ENCODE measurements around the gene CYB5R3. TPM values are rescaled to one million over a fixed set of nuclear protein-coding genes. Genes with fewer than 3 reads are reported as not detected.
"Not testable (repeated sequence)": the region's sequence is repeated elsewhere in the genome, so short reads cannot be mapped to it uniquely, and the experiment has no call there.

The CYB5R3 gene
- total RNA-seq, 1 experiment from 2014 or later, result 86.8 TPM

DNA sequence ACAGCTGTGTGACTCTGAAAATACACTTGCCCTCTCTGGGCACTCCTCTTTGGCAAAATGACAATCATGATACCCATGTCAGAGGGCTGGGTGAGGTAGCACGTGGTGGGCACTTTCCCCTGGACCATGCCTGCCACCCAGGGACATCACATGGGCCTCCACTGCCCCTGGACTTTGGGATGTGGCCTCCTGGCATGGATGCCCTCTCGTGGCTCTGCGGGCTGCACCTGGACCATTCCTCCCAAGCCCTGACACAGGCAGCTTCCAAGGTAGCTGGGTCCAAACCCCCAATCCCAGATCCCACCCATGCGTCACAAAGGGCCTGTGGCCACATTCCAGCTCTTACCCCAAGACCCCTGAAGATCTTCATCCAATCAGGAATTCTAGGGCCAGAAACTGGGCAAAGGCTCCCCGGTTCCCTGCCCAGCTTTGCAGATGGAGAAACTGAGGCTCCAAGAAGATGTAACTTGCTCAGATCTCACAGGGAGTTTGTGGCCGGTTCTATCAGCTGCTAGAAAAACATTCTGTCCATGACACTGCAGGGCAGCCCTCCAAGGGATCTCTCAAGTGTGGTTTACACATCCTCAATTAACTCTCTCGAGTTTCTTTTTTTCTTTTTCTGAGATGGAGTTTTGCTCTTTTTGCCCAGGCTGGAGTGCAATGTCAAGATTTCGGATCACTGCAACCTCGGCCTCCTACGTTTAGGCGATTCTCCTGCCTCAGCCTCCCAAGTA, 35.4 kb upstream of the CYB5R3 start:
- H3K36me3 ChIP-seq (replicated peaks; ENCODE audit: control insufficient read depth, insufficient read depth, low read length), result no peaks in the 10 kb centered on the region
- H3K27me3 ChIP-seq (ENCODE audit: control insufficient read depth, insufficient read depth, low read length), result no peaks in the 10 kb centered on the region
- H3K4me3 ChIP-seq (ENCODE audit: insufficient read depth, low read depth, low read length), result no peak overlapping the region
- DNase-seq, result peak; percentile 22

DNA sequence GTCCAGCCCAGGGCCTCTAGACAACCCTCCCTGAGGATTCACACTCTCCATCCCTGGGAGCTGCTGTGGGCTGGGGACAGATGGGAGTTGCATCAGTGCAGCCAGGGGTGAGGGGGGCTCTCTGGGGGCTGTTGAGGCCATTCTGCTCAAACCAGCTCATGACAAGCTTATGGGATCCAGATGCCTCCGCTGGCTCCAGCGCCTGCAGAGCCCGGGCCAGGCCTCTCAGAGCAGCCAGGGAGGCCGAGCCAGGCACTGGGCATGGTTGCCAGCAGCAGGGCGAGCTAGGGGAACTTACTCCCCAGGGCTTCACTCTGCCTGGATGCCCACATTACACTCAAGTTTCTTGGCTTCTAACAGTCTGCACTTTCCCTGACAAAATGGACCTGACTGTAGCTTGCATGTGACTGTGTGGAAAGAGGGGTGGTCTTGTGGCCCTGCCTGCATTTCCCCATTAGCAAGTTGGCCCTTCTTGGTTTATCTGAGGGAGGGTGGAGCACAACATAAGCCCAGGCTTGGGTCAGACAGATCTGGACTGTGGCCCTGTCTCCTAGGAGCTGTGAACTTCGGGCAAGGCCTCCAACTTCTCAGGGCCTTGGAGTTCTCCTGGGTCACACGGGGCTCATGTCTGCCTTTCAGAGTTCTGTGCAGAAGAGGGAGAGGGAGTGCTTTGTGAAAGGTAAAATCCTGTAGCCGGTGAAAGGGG, 34.5 kb upstream of the CYB5R3 start:
- DNase-seq, result no peak
- Histone ChIP-seq H3K36me3 (replicated peaks; ENCODE audit: control insufficient read depth, insufficient read depth, low read length) (no peaks in the 10 kb centered on the region), H3K4me3 (ENCODE audit: insufficient read depth, low read depth, low read length) (no peak overlapping the region), H3K27me3 (ENCODE audit: control insufficient read depth, insufficient read depth, low read length) (no peaks in the 10 kb centered on the region)

GRCh38 chr22:42682113-42682851, 33.1 kb upstream of the CYB5R3 start:
- Histone ChIP-seq H3K36me3 (replicated peaks; ENCODE audit: control insufficient read depth, insufficient read depth, low read length) (no peaks in the 10 kb centered on the region), H3K27me3 (ENCODE audit: control insufficient read depth, insufficient read depth, low read length) (no peaks in the 10 kb centered on the region), H3K4me3 (ENCODE audit: insufficient read depth, low read depth, low read length) (no peak overlapping the region)
- DNase-seq, result peak; percentile 39

GRCh38 chr22:42680648-42681047, 31.5 kb upstream of the CYB5R3 start:
- Histone ChIP-seq H3K36me3 (replicated peaks; ENCODE audit: control insufficient read depth, insufficient read depth, low read length) (no peaks in the 10 kb centered on the region), H3K4me3 (ENCODE audit: insufficient read depth, low read depth, low read length) (no peak overlapping the region), H3K27me3 (ENCODE audit: control insufficient read depth, insufficient read depth, low read length) (no peaks in the 10 kb centered on the region)
- DNase-seq, result no peak

- H3K36me3 ChIP-seq (replicated peaks; ENCODE audit: control insufficient read depth, insufficient read depth, low read length), result no peaks in the 10 kb centered on the region
- DNase-seq, result no peak
- no peak overlapping the region for H3K4me3 ChIP-seq (ENCODE audit: insufficient read depth, low read depth, low read length)
- H3K27me3 ChIP-seq (ENCODE audit: control insufficient read depth, insufficient read depth, low read length), result no peaks in the 10 kb centered on the region
These were observed 30.5 kb upstream of the CYB5R3 start for GRCh38 chr22:42679691-42680090.

DNA sequence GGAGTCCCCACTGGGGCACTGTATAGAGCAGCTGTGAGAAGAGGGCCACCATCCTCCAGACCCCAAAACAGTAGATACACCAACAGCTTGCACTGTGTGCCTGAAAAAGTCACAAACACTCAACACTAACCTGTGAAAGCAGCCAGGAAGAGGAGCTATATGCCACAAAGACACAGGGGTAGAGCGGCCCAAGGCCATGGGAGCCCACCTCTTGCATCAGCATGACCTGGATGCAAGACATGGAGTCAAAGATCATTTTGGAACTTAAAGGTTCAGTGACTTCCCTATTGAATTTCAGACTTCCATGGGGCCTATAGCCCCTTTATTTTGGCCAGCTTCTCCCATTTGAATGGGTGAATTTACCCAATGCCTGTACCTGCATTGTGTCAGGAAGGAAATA, 29.7 kb upstream of the CYB5R3 start:
- DNase-seq, result no peak
- H3K27me3 ChIP-seq (ENCODE audit: control insufficient read depth, insufficient read depth, low read length), result no peaks in the 10 kb centered on the region
- H3K36me3 ChIP-seq (replicated peaks; ENCODE audit: control insufficient read depth, insufficient read depth, low read length), result no peaks in the 10 kb centered on the region
- no peak overlapping the region for H3K4me3 ChIP-seq (ENCODE audit: insufficient read depth, low read depth, low read length)

- H3K4me3 ChIP-seq (ENCODE audit: insufficient read depth, low read depth, low read length); DNase-seq; H3K36me3 ChIP-seq (replicated peaks; ENCODE audit: control insufficient read depth, insufficient read depth, low read length); H3K27me3 ChIP-seq (ENCODE audit: control insufficient read depth, insufficient read depth, low read length): not testable (repeated sequence)
These were observed 28.7 kb upstream of the CYB5R3 start for GRCh38 chr22:42677936-42678335.

DNA sequence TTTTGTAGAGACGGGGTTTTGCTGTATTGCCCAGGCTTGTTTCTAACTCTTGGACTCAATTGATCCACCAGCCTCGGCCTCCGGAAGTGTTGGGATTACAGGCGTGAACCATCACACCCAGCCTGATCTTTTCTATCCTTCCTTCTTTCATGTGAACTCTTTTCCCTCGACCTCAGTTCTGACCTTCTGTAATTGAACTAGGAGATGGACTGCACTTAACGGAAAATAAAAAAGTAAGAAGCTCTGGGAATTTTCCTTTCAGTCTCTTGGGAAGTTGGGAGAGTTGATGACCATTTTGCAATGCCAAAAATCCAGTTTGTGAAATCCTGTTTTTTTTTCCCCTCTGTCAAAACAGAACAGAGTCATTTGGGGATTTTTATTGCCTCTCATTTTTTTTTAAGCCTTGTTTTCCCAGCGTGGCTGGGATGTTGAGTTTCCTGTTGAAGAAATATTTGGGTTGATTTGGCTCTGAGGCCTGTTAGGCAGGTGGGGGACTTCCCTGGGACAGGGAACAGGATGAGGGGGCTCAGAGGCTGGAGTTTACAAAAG, 26.9 kb upstream of the CYB5R3 start:
- no peaks in the 10 kb centered on the region for H3K27me3 ChIP-seq (ENCODE audit: control insufficient read depth, insufficient read depth, low read length)
- no peak overlapping the region for H3K4me3 ChIP-seq (ENCODE audit: insufficient read depth, low read depth, low read length)
- DNase-seq, result no peak
- no peaks in the 10 kb centered on the region for H3K36me3 ChIP-seq (replicated peaks; ENCODE audit: control insufficient read depth, insufficient read depth, low read length)

DNA sequence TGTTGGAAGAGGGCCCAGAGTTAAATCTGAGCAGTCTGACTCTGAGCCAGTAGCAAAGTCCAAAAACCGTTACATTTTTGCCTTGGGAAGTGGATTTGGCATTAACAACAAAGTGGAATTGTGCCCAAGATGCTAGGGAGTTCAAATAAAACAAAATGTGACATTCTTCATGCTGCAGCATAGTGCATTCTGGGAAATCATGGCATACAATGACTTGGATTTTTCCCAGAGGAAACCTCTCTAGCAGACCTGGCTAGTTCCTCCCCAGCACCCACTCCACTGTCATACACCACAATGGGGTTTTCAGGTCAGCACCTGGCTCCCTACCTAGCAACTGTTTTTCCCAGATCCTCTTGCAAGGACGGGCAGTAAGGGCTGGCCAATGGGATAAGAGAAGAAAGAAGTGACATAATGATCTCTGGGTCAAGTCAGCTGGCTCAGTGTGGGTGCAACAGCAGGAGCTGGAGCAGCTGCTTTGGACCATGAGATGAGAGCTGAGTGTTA, 24.8 kb upstream of the CYB5R3 start:
- H3K4me3 ChIP-seq (ENCODE audit: insufficient read depth, low read depth, low read length), result no peak overlapping the region
- H3K36me3 ChIP-seq (replicated peaks; ENCODE audit: control insufficient read depth, insufficient read depth, low read length), result no peaks in the 10 kb centered on the region
- DNase-seq, result peak; percentile 65
- no peaks in the 10 kb centered on the region for H3K27me3 ChIP-seq (ENCODE audit: control insufficient read depth, insufficient read depth, low read length)

DNA sequence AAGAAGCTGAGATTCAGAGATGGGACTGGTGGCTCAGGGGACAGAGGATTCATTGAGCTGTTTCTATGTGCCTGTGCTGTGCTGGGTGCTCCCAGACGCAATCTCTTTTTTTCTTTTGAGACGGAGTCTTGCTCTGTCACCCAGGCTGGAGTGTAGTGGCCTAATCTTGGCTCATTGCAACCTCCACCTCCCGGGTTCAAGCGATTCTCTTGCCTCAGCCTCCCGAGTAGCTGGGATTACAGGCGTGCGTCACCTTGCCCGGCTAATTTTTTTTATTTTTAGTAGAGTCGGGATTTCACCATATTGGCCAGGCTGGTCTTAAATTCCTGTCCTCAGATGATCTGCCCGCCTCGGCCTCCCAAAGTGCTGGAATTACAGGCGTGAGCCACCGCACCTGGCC, 23.9 kb upstream of the CYB5R3 start:
- not testable (repeated sequence) for H3K36me3 ChIP-seq (replicated peaks; ENCODE audit: control insufficient read depth, insufficient read depth, low read length); H3K27me3 ChIP-seq (ENCODE audit: control insufficient read depth, insufficient read depth, low read length); H3K4me3 ChIP-seq (ENCODE audit: insufficient read depth, low read depth, low read length); DNase-seq

GRCh38 chr22:42670921-42671709, 21.9 kb upstream of the CYB5R3 start:
- Histone ChIP-seq H3K36me3 (replicated peaks; ENCODE audit: control insufficient read depth, insufficient read depth, low read length) (no peaks in the 10 kb centered on the region), H3K27me3 (ENCODE audit: control insufficient read depth, insufficient read depth, low read length) (no peaks in the 10 kb centered on the region), H3K4me3 (ENCODE audit: insufficient read depth, low read depth, low read length) (no peak overlapping the region)
- DNase-seq, result no peak

- Histone ChIP-seq H3K27me3 (ENCODE audit: control insufficient read depth, insufficient read depth, low read length) (no peaks in the 10 kb centered on the region), H3K4me3 (ENCODE audit: insufficient read depth, low read depth, low read length) (no peak overlapping the region), H3K36me3 (replicated peaks; ENCODE audit: control insufficient read depth, insufficient read depth, low read length) (no peaks in the 10 kb centered on the region)
- DNase-seq, result no peak
These were observed 20.9 kb upstream of the CYB5R3 start for GRCh38 chr22:42670046-42670445.

DNA sequence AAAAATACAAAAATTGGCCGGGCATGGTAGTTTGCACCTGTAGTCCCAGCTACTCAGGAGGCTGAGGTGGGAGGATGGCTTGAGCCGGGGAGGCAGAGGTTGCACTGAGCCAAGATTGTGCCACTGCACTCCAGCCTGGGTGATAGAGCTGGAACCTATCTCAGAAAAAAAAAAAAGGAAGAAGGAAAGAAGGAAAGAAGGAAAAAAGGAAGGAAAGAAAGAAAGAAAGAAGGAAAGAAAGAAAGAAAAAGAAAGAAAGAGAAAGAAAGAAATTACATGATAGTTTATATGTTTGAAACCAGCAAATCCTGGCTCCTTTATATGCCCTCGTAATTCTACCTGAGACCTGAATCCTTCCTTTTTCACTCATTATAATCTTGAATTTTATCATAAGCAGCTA, 17.2 kb upstream of the CYB5R3 start:
- DNase-seq; H3K4me3 ChIP-seq (ENCODE audit: insufficient read depth, low read depth, low read length); H3K36me3 ChIP-seq (replicated peaks; ENCODE audit: control insufficient read depth, insufficient read depth, low read length): not testable (repeated sequence)
- peaks cover 12% of the 10 kb centered on the region for H3K27me3 ChIP-seq (ENCODE audit: control insufficient read depth, insufficient read depth, low read length)
